Hypothalamus (tissue), 51 donors: ENCODE measurements around the gene NFIB.
A peak's percentile ranks its signal among the peaks of the same experiment; 100 is the strongest.

Experiments
- DNase-seq, 51 donors: peaks; one replicate each; lab custom pipeline; 2025; lab: John Stamatoyannopoulos, UW

Gene NFIB

DNA sequence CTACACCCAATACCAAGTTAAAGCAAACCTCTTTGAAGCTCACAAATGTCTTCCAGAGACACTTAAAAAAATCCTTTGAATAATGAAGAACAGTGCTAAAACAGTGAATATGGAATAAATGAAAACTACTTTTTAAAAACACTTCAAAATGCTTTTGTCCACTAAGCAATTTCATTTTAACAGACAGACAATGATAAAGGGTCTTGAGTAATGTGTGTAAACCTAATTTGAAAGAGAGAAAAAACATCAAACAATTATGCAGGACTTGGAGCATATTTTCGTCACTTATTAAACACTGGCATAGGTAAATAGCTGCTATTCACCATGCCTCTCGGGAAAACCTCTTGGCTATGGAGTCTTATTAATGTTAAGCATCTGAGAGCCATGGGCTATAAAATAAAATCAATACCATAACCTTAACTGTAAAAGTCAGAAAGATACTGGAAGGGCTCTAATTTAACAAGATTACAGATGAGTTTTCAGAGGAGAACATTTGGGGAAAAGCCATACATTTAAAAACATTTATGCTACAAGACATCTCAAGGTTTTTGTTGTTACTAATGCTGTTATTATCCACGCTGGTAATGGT, 177.8 kb downstream of the NFIB start:
- no peak for DNase-seq

DNA sequence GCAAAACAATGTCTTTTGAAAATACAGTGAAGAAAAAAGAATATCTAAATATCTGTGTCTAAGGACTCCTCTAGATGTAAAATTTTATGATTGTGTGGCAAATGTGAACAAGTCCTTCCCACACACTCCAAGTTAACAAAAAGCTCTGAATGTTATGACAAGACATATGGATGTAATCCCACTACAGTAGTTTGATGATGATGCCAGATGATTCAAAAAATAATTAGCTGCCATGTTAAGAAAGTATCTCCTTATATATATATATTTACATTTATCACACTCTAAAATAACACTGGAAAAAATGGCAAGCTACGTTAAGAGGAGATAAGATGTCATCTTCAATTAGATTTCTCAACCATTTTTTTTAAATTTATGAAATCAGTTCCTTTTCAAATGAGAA, 178.5 kb downstream of the NFIB start:
- DNase-seq: no peak

DNA sequence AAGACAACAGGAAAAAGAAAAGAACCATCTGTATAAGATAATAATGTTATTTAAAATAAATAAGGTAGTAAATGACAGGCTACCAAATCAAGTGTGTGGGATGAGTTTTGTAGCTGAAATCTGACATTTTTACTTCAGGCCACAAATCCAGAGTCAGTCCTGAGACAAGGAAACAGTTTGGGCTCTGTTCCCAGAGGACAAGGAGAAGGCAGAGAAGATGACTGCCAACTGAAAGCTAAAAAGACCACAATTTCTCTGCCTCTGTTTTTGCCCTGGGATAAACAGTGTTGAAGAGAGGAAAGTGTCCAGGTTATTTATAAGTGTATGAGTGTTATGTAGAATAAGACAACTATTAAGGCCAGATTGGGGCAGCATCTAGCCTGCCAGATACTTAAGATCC, 180.5 kb downstream of the NFIB start:
- peak in 1 of 51 donors; percentile 13 for DNase-seq

DNA sequence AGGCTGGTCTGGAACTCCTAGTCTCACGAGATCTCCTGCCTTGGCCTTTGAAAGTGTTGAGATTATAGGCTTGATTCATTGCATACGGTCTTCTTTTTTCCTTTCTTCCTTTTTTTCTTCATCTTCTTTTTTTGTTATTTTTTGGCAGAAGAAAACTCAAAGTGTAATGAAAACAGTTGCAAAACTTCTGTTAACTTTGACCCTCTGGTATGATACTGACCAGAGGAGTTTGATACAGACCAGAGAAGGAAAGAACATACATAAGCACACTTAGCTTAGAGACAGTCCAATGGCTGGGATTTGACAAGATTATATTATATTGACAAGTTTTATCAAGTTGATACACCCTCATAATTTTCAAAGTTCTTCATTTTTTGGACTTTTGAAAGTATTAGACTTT, 181.2 kb downstream of the NFIB start:
- DNase-seq: no peak

DNA sequence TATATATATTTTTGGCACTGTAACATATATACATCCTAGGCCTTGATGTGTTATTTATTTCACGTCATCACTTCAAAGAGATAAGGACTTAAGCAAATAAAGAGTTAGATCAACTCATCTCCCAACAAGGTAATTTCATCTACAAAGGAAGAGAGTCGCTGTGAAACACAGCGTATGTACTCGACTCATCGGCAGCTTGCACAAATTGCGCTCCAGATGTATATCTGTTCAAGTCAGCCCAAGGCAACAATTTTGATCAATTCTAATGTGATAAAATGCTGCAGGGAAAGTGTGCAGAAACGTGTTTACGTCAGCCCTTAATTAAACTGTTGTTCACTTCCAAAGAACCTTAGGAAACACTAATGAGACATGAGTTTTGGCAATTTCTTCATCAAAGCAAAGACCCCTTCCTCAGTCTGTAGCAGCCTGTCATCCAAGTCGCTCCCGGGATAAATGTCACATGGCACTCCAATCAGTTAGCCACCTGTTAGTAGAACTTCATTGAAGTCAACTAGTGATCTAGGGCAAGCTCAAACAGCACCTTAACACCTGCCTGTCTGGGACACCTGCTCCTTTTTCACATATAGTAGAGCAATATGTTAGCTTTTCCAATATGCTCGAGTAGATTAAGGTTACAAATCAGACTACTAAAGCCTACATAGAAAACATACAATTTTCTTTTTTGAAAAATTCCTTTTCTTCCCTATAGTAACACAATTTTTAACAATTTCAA, 182.4 kb downstream of the NFIB start:
- DNase-seq: no peak

DNA sequence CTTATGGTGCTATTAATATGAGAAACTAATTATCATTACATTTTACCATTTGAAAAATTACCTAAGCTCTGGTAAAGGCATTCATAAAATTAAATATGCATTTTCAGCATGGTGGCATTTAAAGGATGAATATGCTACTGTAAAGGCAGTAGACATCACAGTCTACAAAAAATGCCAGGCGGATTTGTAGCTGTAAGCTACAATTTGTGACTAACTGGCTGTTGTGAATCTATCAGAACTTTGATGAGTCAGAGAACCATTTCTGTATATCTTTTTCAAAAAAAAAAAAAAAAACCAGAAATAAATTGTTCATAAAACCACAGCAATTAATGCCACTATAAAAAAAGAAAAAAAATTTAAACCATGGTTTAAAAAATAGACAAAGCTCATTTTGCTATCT, 186.3 kb downstream of the NFIB start:
- no peak for DNase-seq

DNA sequence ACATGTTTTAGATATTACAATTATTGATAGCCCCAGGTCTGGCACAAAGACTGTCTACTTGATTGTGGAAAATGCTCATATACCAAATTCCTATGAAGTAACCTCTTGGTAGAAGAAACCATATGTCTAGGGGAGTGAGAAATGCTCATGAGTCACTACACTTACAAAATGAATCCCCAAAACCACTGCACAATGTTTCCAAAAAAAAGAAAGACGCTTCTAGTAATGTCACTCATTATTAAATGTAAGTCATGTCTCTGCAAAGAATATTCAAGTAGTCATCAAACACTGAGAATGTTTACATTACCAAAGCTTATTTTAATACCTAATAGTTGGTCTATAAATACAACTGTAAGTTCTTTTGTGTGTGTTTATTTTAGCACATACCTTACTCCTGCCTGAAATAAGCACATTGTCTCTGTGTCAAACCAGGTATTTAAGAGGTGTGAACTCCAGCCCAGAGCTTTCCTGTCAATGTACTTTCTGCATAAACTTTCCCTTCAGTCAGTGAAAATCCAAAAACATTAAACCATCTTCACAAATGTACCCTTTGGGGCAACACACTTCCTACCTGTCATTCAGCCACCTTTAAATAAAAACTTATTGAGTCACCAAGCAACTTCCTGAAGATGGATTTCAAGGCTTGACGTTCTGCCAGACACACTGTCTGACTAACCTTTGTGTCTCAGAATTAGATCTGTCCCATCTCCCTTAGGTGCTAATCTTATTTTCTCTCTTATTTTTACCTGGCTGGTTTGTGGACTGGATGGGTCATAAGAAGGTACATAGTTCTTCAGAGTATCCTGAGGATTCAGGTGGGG, 194.0 kb downstream of the NFIB start:
- no peak for DNase-seq

DNA sequence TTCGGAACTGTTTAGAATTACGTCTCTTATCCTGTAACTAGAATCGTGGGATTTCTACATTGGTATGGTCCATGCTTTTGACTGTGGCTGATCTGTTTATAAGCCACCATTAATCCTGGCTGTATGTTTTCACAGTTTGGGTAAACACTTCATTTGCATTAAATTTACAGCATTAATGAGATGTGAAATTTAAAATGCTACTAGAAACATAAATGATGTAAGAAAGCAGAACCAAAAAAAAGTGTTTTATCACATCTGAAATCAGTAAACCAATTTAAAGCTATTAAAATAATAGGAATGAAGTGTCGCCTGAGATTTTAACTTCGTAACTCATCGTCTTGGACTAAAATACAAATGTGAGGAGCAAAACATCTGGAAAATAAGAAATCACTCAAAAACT, 201.7 kb downstream of the NFIB start:
- no peak for DNase-seq

DNA sequence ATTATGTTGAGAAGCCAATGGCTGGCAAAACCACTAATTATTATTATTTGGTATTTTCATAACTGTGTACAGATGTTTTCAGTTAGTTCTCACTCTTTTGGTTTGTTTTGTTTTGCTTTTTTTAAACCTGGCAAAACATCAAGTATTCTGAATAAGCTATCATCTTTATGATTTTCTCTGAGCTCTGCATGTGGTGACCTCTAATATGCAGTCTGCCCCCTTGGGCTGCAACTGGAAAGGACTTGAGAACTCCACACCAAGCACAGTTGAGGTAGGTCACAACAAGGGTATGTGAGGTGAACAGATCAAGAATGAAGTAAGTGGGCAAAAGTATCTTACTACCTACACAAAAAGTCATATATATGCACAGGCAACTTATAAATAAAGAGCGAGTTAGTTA, 202.2 kb downstream of the NFIB start:
- DNase-seq: no peak

DNA sequence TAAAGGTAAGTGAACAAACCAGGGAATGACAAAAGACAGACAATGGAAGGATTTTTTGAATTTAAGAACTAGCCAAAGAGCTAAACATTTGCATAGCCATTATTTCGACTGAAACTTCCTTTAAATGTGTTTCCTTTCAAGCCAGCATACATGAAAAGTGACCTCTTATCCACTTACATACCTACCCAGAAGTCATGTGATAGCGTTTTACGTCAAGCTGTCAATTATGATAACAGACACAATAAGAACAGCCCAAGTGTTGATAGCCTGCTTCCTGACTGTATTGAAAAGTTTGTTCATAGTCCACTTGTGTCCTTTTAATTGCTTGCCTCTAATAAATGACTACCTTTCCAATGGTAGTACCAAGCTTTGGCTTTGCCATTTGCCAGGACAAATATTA, 206.0 kb downstream of the NFIB start:
- DNase-seq: no peak

DNA sequence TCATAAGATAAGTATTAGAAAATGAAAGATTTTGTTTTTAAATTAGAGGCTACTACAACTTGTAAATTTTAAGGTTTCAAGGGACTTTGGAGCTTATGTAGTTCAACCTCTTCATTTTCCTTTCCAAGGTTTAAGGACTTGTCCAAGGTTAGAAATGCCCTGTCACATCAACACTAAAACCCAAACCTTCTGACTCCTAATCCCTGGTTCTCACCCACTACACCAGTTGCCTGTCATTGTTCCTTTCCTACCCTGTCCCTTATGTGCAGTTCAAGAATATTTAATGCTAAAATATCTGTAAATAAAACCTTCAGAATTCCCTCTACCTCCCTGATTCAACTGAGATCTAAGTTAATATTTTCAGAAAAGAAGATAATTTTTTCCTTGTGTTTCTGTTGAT, 206.4 kb downstream of the NFIB start:
- DNase-seq: no peak

DNA sequence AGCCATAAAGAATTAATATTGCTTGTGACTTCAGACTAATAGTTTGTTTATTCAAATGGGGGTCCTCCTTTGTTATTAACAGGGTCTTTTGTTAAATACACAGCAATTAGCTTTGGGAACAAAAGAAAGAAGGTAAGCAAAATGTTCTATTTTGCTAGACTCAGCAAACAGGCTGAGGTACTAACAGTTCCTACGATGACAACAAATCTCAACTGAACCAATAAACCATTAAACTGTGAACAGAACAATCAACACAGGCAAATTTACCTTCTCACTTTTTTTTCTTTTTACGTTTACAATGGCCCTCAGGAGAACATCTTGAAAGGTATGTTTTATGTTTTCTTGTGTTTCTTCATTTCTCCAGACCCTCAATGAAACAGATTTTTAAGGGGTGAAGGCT, 207.2 kb downstream of the NFIB start:
- DNase-seq: no peak

DNA sequence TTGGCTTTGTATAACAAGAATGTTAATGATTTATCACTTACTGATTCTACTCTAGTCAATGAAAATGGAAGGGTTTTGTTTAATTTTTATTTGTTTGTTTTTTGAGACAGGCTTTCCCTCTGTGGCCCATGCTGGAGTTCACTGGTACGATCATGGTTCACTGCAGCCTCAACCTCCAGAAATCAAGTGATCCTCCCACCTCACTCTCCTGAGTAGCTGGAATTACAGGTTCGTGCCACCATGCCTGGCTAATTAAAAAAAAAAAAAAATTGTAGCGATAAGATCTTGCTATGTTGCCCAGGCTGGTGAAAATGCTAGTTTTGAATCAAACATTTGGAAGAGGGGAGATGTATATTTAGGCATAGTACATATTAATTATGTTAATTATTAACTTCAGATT, 209.4 kb downstream of the NFIB start:
- DNase-seq: no peak

DNA sequence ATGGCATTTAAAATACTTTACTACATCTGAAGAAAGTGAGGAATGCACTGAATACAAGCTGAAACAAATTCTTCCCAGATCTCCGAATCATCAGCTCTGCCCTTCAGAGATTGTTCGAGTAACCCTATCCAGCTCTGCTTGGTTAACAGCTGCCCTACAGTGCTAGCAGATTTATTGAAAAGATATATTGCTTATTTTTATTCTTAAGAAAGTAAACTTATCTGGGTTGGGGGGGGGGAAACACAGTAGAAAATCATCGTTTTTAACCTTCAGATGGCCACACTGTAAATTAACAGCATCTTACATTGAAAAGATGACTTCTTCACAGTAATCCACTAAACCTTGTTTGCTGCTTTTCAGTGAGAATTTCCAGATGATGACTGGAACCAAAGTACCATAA, 210.8 kb downstream of the NFIB start:
- DNase-seq: no peak

DNA sequence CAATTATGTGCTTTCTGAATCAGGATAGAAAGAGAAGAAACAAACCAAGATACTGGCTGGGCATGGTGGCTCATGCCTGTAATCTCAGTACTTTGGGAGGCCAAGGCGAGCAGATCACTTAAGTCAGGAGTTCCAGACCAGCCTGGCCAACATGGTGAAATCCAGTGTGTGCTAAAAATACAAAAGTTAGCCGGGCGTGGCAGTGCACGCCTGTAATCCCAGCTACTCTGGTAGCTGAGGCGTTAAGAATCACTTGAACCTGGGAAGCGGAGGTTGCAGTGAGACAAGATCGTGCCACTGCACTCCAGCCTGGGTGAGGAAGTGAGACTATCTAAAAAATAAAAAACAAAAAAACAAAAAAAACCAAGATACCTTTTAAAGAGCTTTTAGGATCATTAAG, 214.2 kb downstream of the NFIB start:
- no peak for DNase-seq

DNA sequence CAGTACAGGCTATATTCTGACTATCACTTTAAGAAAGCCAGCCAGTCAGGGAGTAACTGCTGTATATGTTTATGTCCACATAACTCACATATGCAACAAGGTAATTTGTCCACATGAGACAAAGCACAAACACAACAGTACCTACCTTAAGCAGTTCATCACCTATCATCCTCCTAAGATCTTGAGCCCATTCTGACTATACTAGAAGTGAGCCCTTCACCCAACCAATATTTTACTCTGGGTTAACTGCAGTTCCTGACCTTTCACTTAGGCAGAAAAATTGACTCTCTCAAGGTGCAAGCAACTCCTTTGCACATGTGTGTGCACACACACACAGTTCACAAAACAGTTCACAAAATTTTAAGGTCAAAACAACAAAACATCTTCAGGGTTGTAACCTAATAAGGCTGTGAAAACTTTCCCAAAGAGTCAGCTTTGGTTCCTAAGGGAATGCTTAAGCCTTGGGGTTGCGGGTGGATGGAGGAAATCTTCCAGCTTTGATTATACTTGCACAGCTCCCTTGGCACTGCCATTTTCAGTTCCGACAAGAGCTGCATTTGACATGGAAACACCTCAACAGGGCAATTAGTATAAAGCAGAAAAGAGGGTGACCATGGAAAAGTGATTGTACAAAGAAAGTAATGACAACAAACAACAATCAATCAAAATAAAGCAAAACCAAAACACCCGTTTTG, 215.3 kb downstream of the NFIB start:
- no peak for DNase-seq

DNA sequence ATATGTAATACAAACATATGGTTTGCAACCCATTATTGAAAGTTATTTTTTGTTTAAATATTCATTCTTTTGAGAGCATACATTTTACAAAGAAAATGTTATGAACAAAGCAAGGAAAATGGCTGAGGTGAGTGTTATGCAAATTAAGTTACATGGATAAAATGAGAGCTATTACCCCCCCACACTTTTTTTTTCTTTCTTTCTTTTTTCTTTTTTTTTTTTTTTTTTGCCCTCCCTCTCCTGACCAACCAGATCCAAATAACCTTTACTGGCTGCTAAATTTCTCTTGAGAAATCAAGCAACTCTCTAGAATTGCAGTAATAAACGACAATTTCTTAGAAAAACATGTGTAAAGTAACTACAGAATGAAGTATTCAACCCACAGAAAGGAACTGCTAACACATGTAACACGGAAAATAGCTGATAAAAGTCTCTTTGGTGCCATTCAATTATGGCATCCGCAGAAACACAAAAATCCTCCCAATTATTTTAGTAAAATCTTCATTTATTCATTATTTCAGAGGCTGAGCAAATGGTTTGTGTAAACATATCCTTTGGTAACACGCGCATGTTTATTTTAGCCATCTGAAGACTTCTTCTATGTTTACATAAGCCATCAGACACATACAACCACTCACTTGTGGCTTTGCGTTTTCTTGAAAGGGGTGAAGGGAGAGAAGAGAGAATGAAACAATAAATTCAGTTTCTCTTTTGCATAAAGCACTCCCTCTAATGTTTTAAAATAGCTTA, 216.1 kb downstream of the NFIB start:
- no peak for DNase-seq

DNA sequence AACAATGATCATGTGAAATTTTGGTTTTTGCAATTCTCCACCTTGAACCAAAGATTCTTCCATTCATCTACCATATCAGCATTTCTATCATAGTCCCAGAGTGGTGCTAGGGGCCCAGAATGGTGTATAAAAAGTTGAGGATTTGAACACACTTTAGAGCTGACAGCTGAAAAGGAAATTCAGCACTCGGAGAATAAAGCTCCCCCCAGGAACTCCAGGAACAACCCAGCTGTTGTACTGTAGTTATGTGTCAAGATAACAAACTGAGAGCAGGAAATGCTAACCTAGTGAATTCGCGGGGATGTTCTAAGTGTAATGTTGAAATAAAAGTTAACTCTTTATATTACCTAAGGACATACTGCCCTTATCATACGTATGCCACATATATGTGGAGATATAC, 216.7 kb downstream of the NFIB start:
- DNase-seq: no peak

DNA sequence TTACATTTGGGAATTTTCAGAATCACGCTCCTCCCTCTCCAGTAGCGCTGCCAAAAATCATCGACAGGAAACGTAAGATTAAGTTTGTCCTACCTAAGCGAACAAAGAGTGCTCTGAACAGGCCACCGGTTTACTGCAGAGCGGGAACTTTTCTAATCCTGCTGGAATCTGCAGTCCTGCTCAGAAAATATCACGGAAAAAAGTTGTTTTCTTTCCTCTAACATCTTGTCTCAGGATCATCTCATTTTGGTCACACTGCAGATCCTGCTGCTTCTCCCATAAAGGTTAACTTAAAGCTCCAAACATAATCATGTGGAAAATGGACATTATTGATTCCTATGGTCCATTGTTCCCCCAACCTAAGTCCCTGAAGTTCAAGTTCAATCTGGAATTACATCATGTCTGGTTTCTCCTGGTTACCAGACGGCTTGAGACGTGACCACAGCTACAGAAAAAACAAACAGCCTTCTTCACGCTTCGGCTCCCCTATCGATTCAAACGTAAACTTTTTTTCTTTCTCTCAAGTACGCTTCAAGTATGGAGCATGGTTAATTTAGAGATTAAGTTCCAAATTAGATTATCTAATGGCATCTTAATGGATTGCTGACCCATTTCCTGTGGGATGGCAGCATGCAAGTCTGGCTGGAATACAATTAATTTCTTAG, 217.6 kb downstream of the NFIB start:
- no peak for DNase-seq

DNA sequence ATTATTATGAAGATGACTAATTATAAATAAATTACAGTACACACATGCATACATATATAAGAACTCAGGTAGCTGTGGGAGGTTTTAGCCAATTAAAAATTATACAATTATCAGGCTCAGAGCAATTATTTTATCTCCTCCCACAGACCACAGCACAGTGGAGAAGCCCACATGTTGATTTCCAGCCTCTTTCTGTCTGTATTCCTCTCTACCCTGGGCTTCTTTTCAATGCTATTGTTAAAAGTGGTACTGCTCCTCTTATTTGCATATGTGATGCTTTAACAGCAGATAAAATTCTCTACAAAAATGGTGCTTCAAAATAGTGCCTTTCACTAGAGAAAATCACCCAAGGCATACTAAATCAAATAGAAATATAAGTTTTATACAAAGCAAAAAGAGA, 218.7 kb downstream of the NFIB start:
- no peak for DNase-seq
